ENCODE measurements around the gene TNIK.

DNA sequence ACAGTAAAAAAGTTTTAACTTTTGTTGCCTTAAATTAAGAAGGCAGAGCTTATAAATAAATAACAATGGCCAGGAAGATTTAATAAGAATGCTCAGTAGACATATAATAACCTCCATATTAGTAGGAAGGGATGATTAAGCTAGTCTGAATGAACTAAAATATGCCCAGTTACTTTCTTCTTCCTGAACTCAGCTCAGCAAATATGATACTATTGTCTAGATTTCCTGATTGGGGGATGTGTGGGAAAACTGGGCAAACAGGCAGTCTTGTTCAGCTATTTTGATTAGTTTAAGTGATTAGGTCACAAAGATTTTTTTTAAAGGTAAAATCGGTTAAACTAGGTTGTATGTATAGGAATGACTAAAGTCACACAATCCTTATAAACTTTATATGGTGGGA lies 266.5 kb downstream of the TNIK start:
- TF ChIP-seq YY1 (IDR thresholded peaks at IDR 0.05; ENCODE audit: insufficient read depth, insufficient read length), result no peak
- no peak for TF ChIP-seq ZNF274 (IDR thresholded peaks at IDR 0.05; ENCODE audit: low read depth, low read length)
